Measurements from ENCODE around the gene SDK2. TPM values are rescaled to one million over a fixed set of nuclear protein-coding genes. Genes with fewer than 3 reads are reported as not detected.

Gene SDK2
- total and polyA plus RNA-seq, 2 of the 4 experiments (the other 2 are of a cell fraction): under 0.01 to 0.03 TPM

DNA sequence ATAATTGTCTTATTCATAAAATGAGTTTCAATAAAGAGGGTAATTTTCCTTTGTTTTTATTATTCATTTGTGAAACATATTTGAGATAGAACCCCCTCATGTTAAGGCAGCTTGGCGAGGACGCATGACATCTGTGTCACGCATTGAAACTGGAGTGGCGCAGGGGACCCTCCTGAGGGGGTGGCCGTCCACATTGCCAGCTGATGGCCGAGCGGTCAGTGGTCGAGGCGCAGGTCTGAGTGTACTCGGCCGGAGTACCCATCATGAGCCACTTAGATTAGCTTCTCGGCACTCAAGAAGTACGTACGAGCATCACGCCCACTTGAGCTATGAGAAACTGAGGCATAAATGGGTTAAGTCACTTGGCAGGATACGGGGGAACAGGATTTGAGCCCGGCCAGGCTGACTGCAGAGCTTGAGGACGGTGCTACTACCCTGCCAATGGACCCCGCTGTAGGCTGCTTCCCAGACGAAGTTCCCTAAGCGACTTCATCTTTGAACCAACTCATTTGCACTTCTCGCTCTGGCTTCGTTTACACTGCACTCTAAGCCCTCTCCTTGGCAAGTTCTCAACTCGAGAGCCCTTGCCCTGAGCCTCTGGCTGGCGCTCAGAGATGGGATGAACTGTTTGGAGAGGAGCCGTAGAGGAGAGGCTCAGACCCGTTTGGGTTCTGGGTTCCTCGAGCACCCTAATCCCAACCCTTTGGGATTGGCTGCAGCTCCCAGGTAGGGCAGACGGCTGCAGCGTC is 91.8 kb downstream of the SDK2 start:
- Histone ChIP-seq H4K20me1 (ENCODE audit: insufficient read depth, low read length) (no peaks in the 10 kb centered on the region), H2AK5ac (ENCODE audit: low read depth, low read length) (no peak overlapping the region), H2BK120ac (ENCODE audit: low read depth, low read length) (no peak overlapping the region), H3K27me3 (ENCODE audit: control insufficient read depth, insufficient read depth, low read length) (no peaks in the 10 kb centered on the region), H4K91ac (ENCODE audit: insufficient read depth, low read depth, low read length) (no peak overlapping the region), H3K79me1 (ENCODE audit: low read depth in 1 of 2, low read length in 2 of 2) (no peaks in the 10 kb centered on the region), H3K36me3 (ENCODE audit: control insufficient read depth, insufficient read depth, low read length) (no peaks in the 10 kb centered on the region), H3K56ac (ENCODE audit: extremely low read depth, insufficient read depth, low read length) (no peak overlapping the region), H3K9me3 (ENCODE audit: control insufficient read depth, insufficient read depth, low read length) (no peaks in the 10 kb centered on the region), H4K8ac (ENCODE audit: low read depth in 2 of 2, low read length in 2 of 2) (no peak overlapping the region), H2AFZ (replicated peaks; ENCODE audit: low read length, poor library complexity) (no peak overlapping the region), H2BK5ac (ENCODE audit: low read depth, low read length, poor library complexity, severe bottlenecking) (no peak overlapping the region), H3K27ac (ENCODE audit: insufficient read depth, low read length) (no peak overlapping the region), H2BK15ac (ENCODE audit: low read depth, low read length) (no peak overlapping the region), H2AK9ac (replicated peaks; ENCODE audit: low read depth, low read length, poor library complexity) (no peak overlapping the region), H3K4me1 (ENCODE audit: control insufficient read depth, insufficient read depth, low read length) (no peaks in the 10 kb centered on the region), H3K4me2 (ENCODE audit: low read depth, low read length) (no peak overlapping the region), H3K14ac (replicated peaks; ENCODE audit: low read depth, low read length) (no peak overlapping the region), H3K4me3 (ENCODE audit: insufficient read depth, low read depth, low read length) (no peak overlapping the region), H3K18ac (ENCODE audit: low read depth, low read length) (no peak overlapping the region), H3K9me1 (ENCODE audit: insufficient read depth, low read length) (no peaks in the 10 kb centered on the region), H3K9ac (ENCODE audit: low read depth, low read length) (no peak overlapping the region), H4K5ac (ENCODE audit: low read depth, low read length) (no peak overlapping the region), H2BK20ac (ENCODE audit: low read depth, low read length) (no peak overlapping the region), H3K4ac (ENCODE audit: low read depth, low read length) (no peak overlapping the region), H3K23ac (ENCODE audit: low read depth, low read length) (no peak overlapping the region)
- dilution Hi-C loops (cut with HindIII; ENCODE audit: low sequenced_read_pairs, unreplicated experiment): no loop called here
- in situ Hi-C loops (cut with MboI; ENCODE audit: low sequenced_read_pairs): no loop called here
- ATAC-seq (ENCODE audit: low read depth) (no peak), DNase-seq (no peak)
- CTCF ChIA-PET: no interaction called here
- no peak for TF ChIP-seq BHLHE40 (IDR thresholded peaks at IDR 0.05; ENCODE audit: low read depth, low read length)
- TF ChIP-seq MXI1 (IDR thresholded peaks at IDR 0.05; ENCODE audit: borderline replicate concordance, low read depth, low read length): no peak
- TF ChIP-seq CEBPB (IDR thresholded peaks at IDR 0.05; ENCODE audit: low read depth, low read length): no peak
- TF ChIP-seq, protein P1, sequence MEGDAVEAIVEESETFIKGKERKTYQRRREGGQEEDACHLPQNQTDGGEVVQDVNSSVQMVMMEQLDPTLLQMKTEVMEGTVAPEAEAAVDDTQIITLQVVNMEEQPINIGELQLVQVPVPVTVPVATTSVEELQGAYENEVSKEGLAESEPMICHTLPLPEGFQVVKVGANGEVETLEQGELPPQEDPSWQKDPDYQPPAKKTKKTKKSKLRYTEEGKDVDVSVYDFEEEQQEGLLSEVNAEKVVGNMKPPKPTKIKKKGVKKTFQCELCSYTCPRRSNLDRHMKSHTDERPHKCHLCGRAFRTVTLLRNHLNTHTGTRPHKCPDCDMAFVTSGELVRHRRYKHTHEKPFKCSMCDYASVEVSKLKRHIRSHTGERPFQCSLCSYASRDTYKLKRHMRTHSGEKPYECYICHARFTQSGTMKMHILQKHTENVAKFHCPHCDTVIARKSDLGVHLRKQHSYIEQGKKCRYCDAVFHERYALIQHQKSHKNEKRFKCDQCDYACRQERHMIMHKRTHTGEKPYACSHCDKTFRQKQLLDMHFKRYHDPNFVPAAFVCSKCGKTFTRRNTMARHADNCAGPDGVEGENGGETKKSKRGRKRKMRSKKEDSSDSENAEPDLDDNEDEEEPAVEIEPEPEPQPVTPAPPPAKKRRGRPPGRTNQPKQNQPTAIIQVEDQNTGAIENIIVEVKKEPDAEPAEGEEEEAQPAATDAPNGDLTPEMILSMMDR (conservative IDR thresholded peaks at IDR 0.05; ENCODE audit: low read depth, low read length): no peak
- TF ChIP-seq NFE2L2 (IDR thresholded peaks at IDR 0.05; ENCODE audit: low read depth, low read length): no peak
- TF ChIP-seq ELK1 (IDR thresholded peaks at IDR 0.05; ENCODE audit: borderline replicate concordance, low read depth, low read length): no peak
- TF ChIP-seq RCOR1 (IDR thresholded peaks at IDR 0.05; ENCODE audit: insufficient replicate concordance, low read length): no peak
- no peak for TF ChIP-seq RFX5 (IDR thresholded peaks at IDR 0.05; ENCODE audit: low read depth, low read length)
- no peak for TF ChIP-seq POLR2A (IDR thresholded peaks at IDR 0.05; ENCODE audit: low read depth, low read length)
- TF ChIP-seq USF2 (IDR thresholded peaks at IDR 0.05; ENCODE audit: low read depth, low read length): no peak
- TF ChIP-seq CHD1 (IDR thresholded peaks at IDR 0.05; ENCODE audit: low read depth, low read length): no peak
- no peak for TF ChIP-seq RAD21 (IDR thresholded peaks at IDR 0.05; ENCODE audit: low read length)
- no peak for TF ChIP-seq FOS (IDR thresholded peaks at IDR 0.05; ENCODE audit: low read depth, low read length)
- TF ChIP-seq MAZ (IDR thresholded peaks at IDR 0.05; ENCODE audit: borderline replicate concordance, low read depth, low read length): no peak
- no TSS peak for BruUV-seq (replicated peaks)
- POLR2A ChIA-PET (ENCODE audit: unreplicated experiment): no interaction called here
- intact Hi-C loops (cut with micrococcal nuclease): no loop called here
- 75% methylated on average over 16 of the region's 30 CpGs; no CpG with 5 or more reads in 1 of the 2 experiments for WGBS, 2 experiments (ENCODE audit: extremely low coverage in 2 of 2, insufficient read length in 1 of 2)
